ENCODE data around the gene PTGER1. TPM values are rescaled to one million over a fixed set of nuclear protein-coding genes. Genes with fewer than 3 reads are reported as not detected.

PTGER1 gene
- total and polyA plus RNA-seq, 9 of the 15 experiments (the other 6 are each of a cell fraction or from before 2014, with no cell fraction given): 0.06 to 0.36 (median 0.31) TPM; not detected in 5

- TF ChIP-seq ZBTB5 (IDR thresholded peaks at IDR 0.05) (no peak), NKRF (IDR thresholded peaks at IDR 0.05; ENCODE audit: borderline replicate concordance) (no peak), CHD7 (IDR thresholded peaks at IDR 0.05; ENCODE audit: low read depth, low read length) (no peak), CBX8 (IDR thresholded peaks at IDR 0.05; ENCODE audit: borderline replicate concordance, extremely low read depth, low read depth, low read length, poor library complexity, severe bottlenecking) (no peak), RFX7 (CRISPR knock-in tag; IDR thresholded peaks at IDR 0.05) (no peak), PURB (CRISPR knock-in tag; IDR thresholded peaks at IDR 0.05; ENCODE audit: low read depth) (no peak), CHCHD3 (CRISPR knock-in tag; IDR thresholded peaks at IDR 0.05) (no peak), ZNF77 (CRISPR knock-in tag; IDR thresholded peaks at IDR 0.05) (no peak)
These were observed 49.4 kb downstream of the PTGER1 start (continued) for GRCh38 chr19:14425696-14426138.
